Measurements from ENCODE around the gene BCDIN3D. TPM values are rescaled to one million over a fixed set of nuclear protein-coding genes. Genes with fewer than 3 reads are reported as not detected.

BCDIN3D gene
- total RNA-seq, 4 donors from 2014 or later: 0.20 to 2.4 (median 2.0) TPM

DNA sequence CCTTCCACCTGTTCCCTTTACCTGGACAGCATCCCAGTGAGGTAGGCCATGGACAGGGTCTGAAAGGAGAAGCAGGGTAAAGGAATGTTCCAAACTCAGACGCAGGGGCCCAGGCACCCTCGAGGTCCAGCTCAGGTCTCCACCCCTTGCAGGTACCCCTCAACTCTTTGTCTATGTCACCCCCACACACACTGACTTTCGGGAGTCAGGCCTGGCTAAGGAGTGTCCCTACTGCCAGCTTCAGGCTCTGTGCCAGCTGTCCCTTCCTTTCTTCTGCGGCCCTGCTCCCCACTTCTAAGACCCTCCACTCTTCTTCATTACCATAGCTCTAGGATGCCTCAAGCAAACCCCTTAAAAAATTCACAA is 47.2 kb upstream of the BCDIN3D start:
- intact Hi-C loops (cut with DNase I; ENCODE audit: low total_unique reads) (no loop called here), in situ Hi-C loops (cut with MboI; ENCODE audit: low pct_ligation_motif_present in 1 of 4, low pct_unique_long_range_greater_than_20kb in 1 of 4, low sequenced_read_pairs in 3 of 4) (no loop called here)
- Histone ChIP-seq H3K27me3 (no peaks in the 10 kb centered on the region), H3K4me1 (peaks cover 0 to 22% (median 0%) of the 10 kb centered on the region in 4 donors), H3K36me3 (no peaks in the 10 kb centered on the region), H3K27ac (no peak overlapping the region), H3K9me3 (no peaks in the 10 kb centered on the region), H3K4me3 (no peak overlapping the region)
- 51 to 80% methylated on average over 1 to 4 of the region's 4 CpGs for WGBS, 2 donors (ENCODE audit: low coverage in 1 of 2)
- TF ChIP-seq POLR2A (IDR thresholded peaks at IDR 0.05) (no peak), POLR2AphosphoS5 (IDR thresholded peaks at IDR 0.05) (no peak), EP300 (IDR thresholded peaks at IDR 0.05; ENCODE audit: low read depth) (no peak)
- TF ChIP-seq, protein P1, sequence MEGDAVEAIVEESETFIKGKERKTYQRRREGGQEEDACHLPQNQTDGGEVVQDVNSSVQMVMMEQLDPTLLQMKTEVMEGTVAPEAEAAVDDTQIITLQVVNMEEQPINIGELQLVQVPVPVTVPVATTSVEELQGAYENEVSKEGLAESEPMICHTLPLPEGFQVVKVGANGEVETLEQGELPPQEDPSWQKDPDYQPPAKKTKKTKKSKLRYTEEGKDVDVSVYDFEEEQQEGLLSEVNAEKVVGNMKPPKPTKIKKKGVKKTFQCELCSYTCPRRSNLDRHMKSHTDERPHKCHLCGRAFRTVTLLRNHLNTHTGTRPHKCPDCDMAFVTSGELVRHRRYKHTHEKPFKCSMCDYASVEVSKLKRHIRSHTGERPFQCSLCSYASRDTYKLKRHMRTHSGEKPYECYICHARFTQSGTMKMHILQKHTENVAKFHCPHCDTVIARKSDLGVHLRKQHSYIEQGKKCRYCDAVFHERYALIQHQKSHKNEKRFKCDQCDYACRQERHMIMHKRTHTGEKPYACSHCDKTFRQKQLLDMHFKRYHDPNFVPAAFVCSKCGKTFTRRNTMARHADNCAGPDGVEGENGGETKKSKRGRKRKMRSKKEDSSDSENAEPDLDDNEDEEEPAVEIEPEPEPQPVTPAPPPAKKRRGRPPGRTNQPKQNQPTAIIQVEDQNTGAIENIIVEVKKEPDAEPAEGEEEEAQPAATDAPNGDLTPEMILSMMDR (IDR thresholded peaks at IDR 0.05): no peak
- DNase-seq: no peak

DNA sequence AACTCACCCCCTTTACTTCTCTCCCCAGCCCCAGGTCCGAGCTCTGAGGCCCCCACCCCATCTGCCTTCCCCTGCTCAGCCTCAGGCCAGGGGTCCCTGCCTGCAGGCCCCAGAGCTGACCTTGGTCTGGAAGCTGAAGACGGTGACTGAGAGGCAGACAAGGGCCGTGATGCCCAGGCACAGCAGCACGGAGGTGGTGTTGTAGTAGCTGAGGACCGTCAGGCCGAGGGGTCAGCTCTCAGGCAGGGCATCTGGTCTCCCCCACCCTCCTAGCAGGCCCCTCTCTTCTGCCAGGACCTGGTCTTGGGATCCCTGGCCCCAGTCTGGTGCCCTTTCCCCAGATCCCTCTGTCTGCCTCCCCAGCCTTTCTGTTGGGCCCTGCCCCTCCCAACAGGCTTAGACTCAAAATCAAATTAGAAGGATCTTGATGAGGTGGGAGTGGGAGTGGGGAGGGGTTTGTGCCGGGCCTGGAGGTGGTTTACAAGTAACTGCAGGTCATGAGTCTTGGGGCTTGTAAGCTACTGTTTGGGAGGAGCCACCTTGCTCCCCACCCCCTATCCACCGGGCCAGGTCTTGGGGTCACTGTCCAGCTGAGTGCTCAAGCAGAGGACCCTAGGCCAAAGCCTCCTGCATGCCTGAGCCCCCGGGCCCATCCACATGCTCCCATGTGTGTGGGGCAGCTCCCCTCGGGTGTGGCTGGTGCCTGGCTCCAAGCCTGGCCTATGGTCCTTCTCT is 46.6 kb upstream of the BCDIN3D start:
- TF ChIP-seq POLR2A (IDR thresholded peaks at IDR 0.05) (no peak), EP300 (IDR thresholded peaks at IDR 0.05; ENCODE audit: low read depth) (no peak)
- in situ Hi-C loops (cut with MboI; ENCODE audit: low pct_ligation_motif_present in 1 of 4, low pct_unique_long_range_greater_than_20kb in 1 of 4, low sequenced_read_pairs in 3 of 4): no loop called here
- intact Hi-C loops (cut with DNase I; ENCODE audit: low total_unique reads): no loop called here
- Histone ChIP-seq H3K9me3 (no peaks in the 10 kb centered on the region), H3K36me3 (no peaks in the 10 kb centered on the region), H3K4me1 (peaks cover 0 to 20% (median 0%) of the 10 kb centered on the region in 4 donors), H3K27me3 (no peaks in the 10 kb centered on the region), H3K4me3 (no peak overlapping the region), H3K27ac (no peak overlapping the region)
- 73% methylated on average over 10 of the region's 10 CpGs; no CpG with 5 or more reads in 1 of the 2 donors for WGBS, 2 donors (ENCODE audit: low coverage in 1 of 2)
- DNase-seq: no peak

DNA sequence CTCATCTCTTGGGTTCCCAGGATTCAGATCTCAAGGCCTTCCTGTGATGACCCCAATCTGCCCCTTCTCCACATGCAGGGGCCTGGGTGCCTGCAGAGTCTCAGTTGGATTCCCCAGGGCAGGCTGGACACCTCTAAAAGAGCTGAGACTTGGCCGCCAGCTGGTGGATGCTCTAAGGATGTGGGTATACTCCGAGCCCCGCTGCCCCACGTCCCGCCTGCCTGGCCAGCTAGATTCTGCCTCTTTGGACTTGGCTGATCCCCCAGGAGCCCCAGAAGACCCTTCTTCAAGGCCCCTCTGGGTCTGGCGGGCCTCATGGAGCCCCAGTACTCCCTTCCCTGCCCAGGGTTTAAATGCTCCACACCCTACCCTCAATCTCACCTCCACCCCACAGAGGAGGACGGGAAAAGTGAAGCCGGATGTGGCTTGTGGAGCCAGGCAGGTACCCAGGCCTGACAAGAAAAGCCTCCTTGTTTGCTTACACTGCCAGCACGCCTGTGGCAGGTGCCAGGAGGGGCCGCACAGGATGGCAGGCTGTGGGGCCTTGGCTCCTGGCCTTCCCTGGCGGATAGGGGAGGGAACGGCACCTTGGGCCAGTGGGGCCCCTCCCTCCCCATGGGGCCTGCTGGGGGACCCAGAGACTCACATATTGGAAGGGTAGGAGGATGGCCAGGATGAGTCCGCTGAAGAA is 45.7 kb upstream of the BCDIN3D start:
- in situ Hi-C loops (cut with MboI; ENCODE audit: low pct_ligation_motif_present in 1 of 4, low pct_unique_long_range_greater_than_20kb in 1 of 4, low sequenced_read_pairs in 3 of 4) (no loop called here), intact Hi-C loops (cut with DNase I; ENCODE audit: low total_unique reads) (no loop called here)
- 74% methylated on average over 13 of the region's 13 CpGs; no CpG with 5 or more reads in 1 of the 2 donors for WGBS, 2 donors (ENCODE audit: low coverage in 1 of 2)
- DNase-seq: peak; percentile 28
- H3K36me3 ChIP-seq: no peaks in the 10 kb centered on the region
- H3K27me3 ChIP-seq: no peaks in the 10 kb centered on the region
- no peaks in the 10 kb centered on the region for H3K9me3 ChIP-seq
- no peak overlapping the region for H3K4me3 ChIP-seq
- TF ChIP-seq POLR2AphosphoS5 (IDR thresholded peaks at IDR 0.05) (no peak), EP300 (IDR thresholded peaks at IDR 0.05; ENCODE audit: low read depth) (no peak), POLR2A (IDR thresholded peaks at IDR 0.05) (no peak)
- TF ChIP-seq, protein P1 (IDR thresholded peaks at IDR 0.05): no peak
- H3K27ac ChIP-seq: no peak overlapping the region
- H3K4me1 ChIP-seq: peaks cover 0 to 13% (median 0%) of the 10 kb centered on the region in 4 donors

DNA sequence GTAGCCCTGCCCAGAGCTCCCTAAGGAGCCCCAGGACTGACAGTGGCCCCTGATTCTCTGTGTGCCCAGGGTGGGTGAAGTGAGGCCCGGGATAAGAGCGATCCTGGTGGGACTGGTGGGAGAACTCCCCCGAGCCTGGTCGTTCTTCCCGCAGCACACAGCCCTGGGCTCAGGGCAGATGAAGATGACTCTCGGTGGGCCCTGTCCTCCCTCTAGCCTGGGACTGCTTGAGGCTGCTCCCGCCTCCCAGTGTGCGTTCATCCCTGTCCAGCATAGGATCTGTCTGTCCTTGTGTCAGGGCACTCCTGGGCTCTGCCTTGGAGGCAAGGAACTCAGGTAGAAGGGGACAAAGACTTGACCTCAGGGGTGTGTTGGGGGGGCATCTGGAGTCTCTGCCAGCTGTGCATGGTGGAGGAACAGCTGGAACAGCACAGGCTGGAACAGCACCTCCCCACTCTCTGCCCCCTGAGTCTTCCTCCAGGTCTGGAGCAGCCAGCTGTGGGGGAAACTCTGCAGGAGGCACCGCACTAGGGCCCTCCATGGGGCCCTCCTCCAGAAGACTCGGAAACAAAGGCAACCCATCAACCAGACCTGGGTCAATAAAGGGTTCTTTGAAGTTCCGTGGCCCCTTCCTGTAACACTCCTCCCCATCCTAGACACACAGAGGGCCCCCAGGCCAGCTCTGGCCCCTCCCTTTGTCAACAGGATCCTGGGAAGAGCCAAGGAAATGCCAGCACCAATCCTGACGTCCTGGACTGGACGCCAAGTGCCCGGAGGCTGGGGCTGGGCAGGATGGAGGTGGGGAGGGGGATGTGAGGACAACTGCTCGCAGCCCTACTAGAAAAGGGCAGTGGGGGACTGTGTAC is 44.9 kb upstream of the BCDIN3D start:
- no peaks in the 10 kb centered on the region for H3K9me3 ChIP-seq
- intact Hi-C loops (cut with DNase I; ENCODE audit: low total_unique reads) (no loop called here), in situ Hi-C loops (cut with MboI; ENCODE audit: low pct_ligation_motif_present in 1 of 4, low pct_unique_long_range_greater_than_20kb in 1 of 4, low sequenced_read_pairs in 3 of 4) (no loop called here)
- H3K36me3 ChIP-seq: no peaks in the 10 kb centered on the region
- no peaks in the 10 kb centered on the region for H3K27me3 ChIP-seq
- no peak overlapping the region for H3K4me3 ChIP-seq
- no peak overlapping the region for H3K27ac ChIP-seq
- DNase-seq: peak; percentile 17
- WGBS, 2 donors (ENCODE audit: low coverage in 1 of 2): 60% methylated on average over 15 of the region's 15 CpGs; no CpG with 5 or more reads in 1 of the 2 donors
- peaks cover 0 to 13% (median 0%) of the 10 kb centered on the region in 4 donors for H3K4me1 ChIP-seq
- TF ChIP-seq EP300 (IDR thresholded peaks at IDR 0.05; ENCODE audit: low read depth) (no peak), POLR2A (IDR thresholded peaks at IDR 0.05) (no peak), POLR2AphosphoS5 (IDR thresholded peaks at IDR 0.05) (no peak)
- TF ChIP-seq, protein P1 (IDR thresholded peaks at IDR 0.05): no peak
